HFFc6 (cell line): Measurements from ENCODE around the gene RNPS1. TPM values are rescaled to one million over a fixed set of nuclear protein-coding genes. Genes with fewer than 3 reads are reported as not detected.

Source experiments
- DNase-seq: peaks from one replicate; pipeline ENCODE4 v3.0.0-alpha.2; 2018
- H3K27ac Mint-ChIP-seq: 2 replicates; pipeline ENCODE4 v1.8.0; 2020; ENCODE audit warnings: mild to moderate bottlenecking, mixed read lengths
- H3K27me3 Mint-ChIP-seq: 2 replicates; pipeline ENCODE4 v1.8.0; 2021; ENCODE audit warnings: mild to moderate bottlenecking, moderate library complexity, mixed read lengths; ENCODE audit not compliant: insufficient read depth
- H3K36me3 Mint-ChIP-seq: 2 replicates; pipeline ENCODE4 v1.8.0; 2021; ENCODE audit warnings: low read depth, mixed read lengths
- H3K4me1 Mint-ChIP-seq: 2 replicates; pipeline ENCODE4 v1.8.0; 2020; ENCODE audit warnings: low read depth, mixed read lengths
- H3K4me3 Mint-ChIP-seq: 2 replicates; pipeline ENCODE4 v1.8.0; 2020; ENCODE audit warnings: mild to moderate bottlenecking, moderate library complexity, mixed read lengths
- H3K9me3 Mint-ChIP-seq: 2 replicates; pipeline ENCODE4 v1.8.0; 2020; ENCODE audit warnings: mild to moderate bottlenecking, mixed read lengths
- CTCF ChIP-seq: fragments of 200-600 bp; sonication (generic); IDR thresholded peaks from 2 replicates; pipeline ENCODE4 v1.5.0; 2021; ENCODE audit warnings: antibody characterized with exemption, mild to moderate bottlenecking
- total RNA-seq, 6 experiments: library from RNA; stranded (reverse); fragmentation: NEBNext Ultra II Directional; extraction: Animal tissue kit (Norgen Biotek cat#: 25700); gene quantifications; 2 replicates in 1 of 6; 3 replicates in 5 of 6; pipeline ENCODE4 v1.2.3, GENCODE V29; 2021

RNPS1 gene
- total RNA-seq, 6 experiments from 2014 or later, result 127 to 163 (median 140) TPM

- no peak for TF ChIP-seq CTCF
- DNase-seq, result no peak
- Mint-ChIP-seq H3K4me1 (peaks cover 25% of the 10 kb centered on the region), H3K27me3 (peaks cover 6% of the 10 kb centered on the region), H3K27ac (no peak overlapping the region), H3K36me3 (peaks cover 11% of the 10 kb centered on the region; the same call in 1 of the 2 replicates), H3K4me3 (no peak overlapping the region; the same call in 1 of the 2 replicates), H3K9me3 (no peaks in the 10 kb centered on the region)
These were observed 60.1 kb downstream of the RNPS1 start for GRCh38 chr16:2207872-2208271.

- TF ChIP-seq CTCF, result no peak
- DNase-seq, result no peak
- Mint-ChIP-seq H3K9me3 (no peaks in the 10 kb centered on the region), H3K36me3 (peaks cover 11% of the 10 kb centered on the region; the same call in 1 of the 2 replicates), H3K27ac (no peak overlapping the region), H3K4me1 (peaks cover 16% of the 10 kb centered on the region), H3K27me3 (peaks cover 2% of the 10 kb centered on the region), H3K4me3 (peak overlapping the region; percentile 86; the same call in 1 of the 2 replicates)
These were observed 61.0 kb downstream of the RNPS1 start for GRCh38 chr16:2206780-2207433.

GRCh38 chr16:2206420-2206779 is 61.5 kb downstream of the RNPS1 start:
- no peak for DNase-seq
- peaks cover 2% of the 10 kb centered on the region for H3K27me3 Mint-ChIP-seq

GRCh38 chr16:2205967-2206313 is 62.0 kb downstream of the RNPS1 start:
- peaks cover 13% of the 10 kb centered on the region for H3K4me1 Mint-ChIP-seq
- H3K9me3 Mint-ChIP-seq, result no peaks in the 10 kb centered on the region
- no peak for TF ChIP-seq CTCF
- H3K36me3 Mint-ChIP-seq, result peaks cover 11% of the 10 kb centered on the region; the same call in 1 of the 2 replicates
- H3K27ac Mint-ChIP-seq, result peak overlapping the region; percentile 16; the same call in 1 of the 2 replicates
- DNase-seq, result no peak
- peaks cover 2% of the 10 kb centered on the region for H3K27me3 Mint-ChIP-seq
- peak overlapping the region; percentile 86 for H3K4me3 Mint-ChIP-seq

More at GRCh38 chr16:2206420-2206779, 61.5 kb downstream of the RNPS1 start:
- peak overlapping the region; percentile 51; the same call in 1 of the 2 replicates for H3K27ac Mint-ChIP-seq
- peaks cover 11% of the 10 kb centered on the region; the same call in 1 of the 2 replicates for H3K36me3 Mint-ChIP-seq
- no peaks in the 10 kb centered on the region for H3K9me3 Mint-ChIP-seq
- H3K4me1 Mint-ChIP-seq, result peaks cover 13% of the 10 kb centered on the region
- TF ChIP-seq CTCF, result no peak
- peak overlapping the region; percentile 86 for H3K4me3 Mint-ChIP-seq

GRCh38 chr16:2205104-2205966 is 62.6 kb downstream of the RNPS1 start, which contains the start of gene MLST8:
TSS of gene MLST8 (plus strand) at chr16:2205454. CDS start at chr16:2206086, 632 bp downstream.
- Mint-ChIP-seq H3K27ac (peak within 1 kb of the TSS; percentile 73), H3K4me3 (peak within 1 kb of the TSS; percentile 86), H3K4me1 (peaks cover 13% of the 10 kb centered on the region), H3K36me3 (peaks cover 11% of the 10 kb centered on the region; the same call in 1 of the 2 replicates), H3K9me3 (no peaks in the 10 kb centered on the region), H3K27me3 (peaks cover 6% of the 10 kb centered on the region)
- peak; percentile 58 for DNase-seq
- peak; percentile 51 for TF ChIP-seq CTCF
